Measurements from ENCODE around the gene COL6A3. TPM values are rescaled to one million over a fixed set of nuclear protein-coding genes. Genes with fewer than 3 reads are reported as not detected.
A peak's percentile ranks its signal among the peaks of the same experiment; 100 is the strongest.
"Not testable (repeated sequence)": the region's sequence is repeated elsewhere in the genome, so short reads cannot be mapped to it uniquely, and the experiment has no call there.

COL6A3 gene
- total RNA-seq, 1 experiment from 2014 or later, result 0.04 TPM

DNA sequence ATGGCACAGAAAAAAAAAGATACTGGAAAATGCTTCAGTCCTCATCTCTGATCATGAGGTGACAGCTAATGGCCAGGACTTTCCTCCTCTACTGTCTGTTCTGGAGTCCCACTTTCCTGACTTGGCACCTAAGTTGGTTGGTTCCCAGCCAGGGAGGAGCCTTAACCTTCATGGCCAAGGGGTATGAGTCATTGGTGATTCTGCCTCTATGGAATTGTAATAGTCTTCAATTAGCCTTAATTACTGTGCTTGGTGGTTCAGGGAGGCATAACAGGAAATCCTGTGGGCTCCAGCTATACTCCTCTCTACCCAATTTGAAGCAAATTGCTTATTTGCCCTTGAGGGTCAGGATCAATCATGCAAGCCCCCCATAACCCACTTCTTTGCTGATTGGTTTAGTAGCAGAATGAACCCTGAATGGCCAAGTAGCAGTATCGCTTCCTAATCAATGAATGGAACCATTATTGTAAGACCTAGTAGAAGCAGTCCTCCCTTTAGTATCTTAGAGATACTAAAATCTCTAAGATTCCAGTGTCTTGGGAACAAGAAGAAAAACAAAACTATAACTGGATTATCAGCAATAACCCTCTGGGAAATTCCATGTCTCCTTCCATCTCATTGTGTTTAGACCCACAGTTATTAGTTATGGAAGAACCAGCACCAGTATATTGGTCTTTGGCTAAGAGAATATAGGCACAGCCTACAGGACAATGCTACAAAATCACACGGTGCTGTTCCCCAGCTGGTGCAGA is 109.0 kb downstream of the COL6A3 start:
- DNase-seq, result no peak
- no peak overlapping the region for H3K4me3 ChIP-seq
- H3K9me3 ChIP-seq (replicated peaks), result peaks cover 2% of the 10 kb centered on the region
- H3K4me1 ChIP-seq, result peaks cover 19% of the 10 kb centered on the region
- H3K36me3 ChIP-seq, result no peaks in the 10 kb centered on the region
- H3K27me3 ChIP-seq, result no peaks in the 10 kb centered on the region
- no peak overlapping the region for H3K27ac ChIP-seq

DNA sequence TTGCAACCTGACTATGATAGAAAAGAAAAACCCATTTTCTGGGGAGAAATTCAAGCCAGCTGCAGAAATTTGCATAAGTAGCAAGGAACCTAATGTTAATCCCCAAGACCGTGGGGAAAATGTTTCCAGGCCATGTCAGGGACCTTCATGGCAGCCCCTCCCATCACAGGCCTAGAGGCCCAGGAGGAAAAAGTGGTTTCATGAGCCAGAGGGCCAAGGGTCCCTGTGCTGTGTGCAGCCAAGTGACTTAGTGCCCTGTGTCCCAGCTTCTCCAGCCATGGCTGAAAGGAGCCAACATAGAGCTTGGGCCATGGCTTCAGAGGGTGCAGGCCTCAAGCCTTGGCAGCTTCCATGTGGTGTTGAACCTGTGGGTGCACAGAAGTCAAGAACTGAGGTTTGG is 110.7 kb downstream of the COL6A3 start:
- H3K9me3 ChIP-seq (replicated peaks); H3K4me3 ChIP-seq; H3K27ac ChIP-seq; H3K36me3 ChIP-seq; DNase-seq; H3K27me3 ChIP-seq: not testable (repeated sequence)
- H3K4me1 ChIP-seq, result peaks cover 25% of the 10 kb centered on the region

DNA sequence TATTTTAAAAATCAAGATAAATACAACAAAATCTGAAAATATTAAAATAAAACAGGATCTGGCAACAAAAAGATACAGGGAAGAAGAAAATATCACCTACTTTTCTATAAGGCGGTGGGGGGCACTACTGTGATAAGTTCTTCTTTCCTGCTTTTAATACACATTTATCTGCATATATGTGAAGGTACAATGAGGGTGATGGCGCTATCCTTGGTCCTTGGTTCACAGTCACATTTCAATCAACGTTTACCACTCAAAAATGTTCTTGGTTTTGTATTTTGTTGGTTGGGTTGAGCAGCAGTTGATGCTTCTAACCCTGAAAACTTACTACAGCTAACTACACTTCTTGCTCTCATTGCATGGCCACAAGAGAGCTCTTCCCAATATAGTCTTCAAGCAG is 112.4 kb downstream of the COL6A3 start:
- DNase-seq, result no peak
- H3K27me3 ChIP-seq, result no peaks in the 10 kb centered on the region
- H3K36me3 ChIP-seq, result no peaks in the 10 kb centered on the region
- H3K4me1 ChIP-seq, result peaks cover 25% of the 10 kb centered on the region
- H3K27ac ChIP-seq, result no peak overlapping the region
- H3K9me3 ChIP-seq (replicated peaks), result peaks cover 2% of the 10 kb centered on the region
- H3K4me3 ChIP-seq, result no peak overlapping the region

DNA sequence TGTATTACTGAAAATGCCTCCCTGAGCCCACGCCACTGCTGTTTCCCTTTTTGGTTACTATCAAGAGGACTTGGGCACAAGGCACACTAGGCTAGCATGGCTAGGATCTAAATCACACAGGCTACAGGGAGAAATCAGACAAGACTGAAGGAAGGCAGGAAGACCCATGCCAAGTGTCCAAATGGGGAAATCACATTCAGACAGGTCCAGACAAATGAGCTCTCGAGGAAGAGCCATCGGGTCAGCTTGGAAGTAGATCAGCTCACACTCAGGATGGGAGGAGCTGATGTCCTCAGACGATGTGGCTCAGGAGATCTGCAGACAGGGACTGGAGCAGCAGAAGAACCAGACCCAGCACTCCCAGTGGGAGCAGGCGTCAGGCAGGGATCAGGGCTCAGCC is 113.2 kb downstream of the COL6A3 start:
- no peaks in the 10 kb centered on the region for H3K36me3 ChIP-seq
- no peak for DNase-seq
- H3K4me1 ChIP-seq, result peaks cover 25% of the 10 kb centered on the region
- H3K9me3 ChIP-seq (replicated peaks), result peaks cover 2% of the 10 kb centered on the region
- no peaks in the 10 kb centered on the region for H3K27me3 ChIP-seq
- H3K27ac ChIP-seq, result no peak overlapping the region
- no peak overlapping the region for H3K4me3 ChIP-seq

DNA sequence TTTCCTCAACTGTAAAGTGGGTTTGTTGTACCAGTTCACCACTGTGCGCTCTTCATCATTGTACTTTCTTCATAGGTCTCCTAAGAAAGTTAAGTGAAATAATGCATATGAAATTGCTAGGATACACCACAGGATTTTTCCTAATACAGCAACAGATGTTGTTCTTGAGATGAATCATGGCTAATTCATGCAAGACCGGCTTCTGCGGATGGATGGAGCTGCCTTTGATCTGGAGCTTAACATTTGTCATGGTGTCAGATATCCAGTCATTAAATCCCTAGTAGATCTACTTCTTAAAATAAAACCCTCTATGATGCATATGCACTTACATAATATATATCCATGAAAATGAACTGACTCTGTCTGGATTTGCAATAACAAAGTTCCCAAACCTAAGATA is 114.1 kb downstream of the COL6A3 start:
- Histone ChIP-seq H3K27ac (peak overlapping the region; percentile 38), H3K9me3 (replicated peaks) (peaks cover 2% of the 10 kb centered on the region), H3K4me1 (peaks cover 25% of the 10 kb centered on the region), H3K27me3 (no peaks in the 10 kb centered on the region), H3K4me3 (no peak overlapping the region), H3K36me3 (no peaks in the 10 kb centered on the region)
- DNase-seq, result peak; percentile 71 to 80

DNA sequence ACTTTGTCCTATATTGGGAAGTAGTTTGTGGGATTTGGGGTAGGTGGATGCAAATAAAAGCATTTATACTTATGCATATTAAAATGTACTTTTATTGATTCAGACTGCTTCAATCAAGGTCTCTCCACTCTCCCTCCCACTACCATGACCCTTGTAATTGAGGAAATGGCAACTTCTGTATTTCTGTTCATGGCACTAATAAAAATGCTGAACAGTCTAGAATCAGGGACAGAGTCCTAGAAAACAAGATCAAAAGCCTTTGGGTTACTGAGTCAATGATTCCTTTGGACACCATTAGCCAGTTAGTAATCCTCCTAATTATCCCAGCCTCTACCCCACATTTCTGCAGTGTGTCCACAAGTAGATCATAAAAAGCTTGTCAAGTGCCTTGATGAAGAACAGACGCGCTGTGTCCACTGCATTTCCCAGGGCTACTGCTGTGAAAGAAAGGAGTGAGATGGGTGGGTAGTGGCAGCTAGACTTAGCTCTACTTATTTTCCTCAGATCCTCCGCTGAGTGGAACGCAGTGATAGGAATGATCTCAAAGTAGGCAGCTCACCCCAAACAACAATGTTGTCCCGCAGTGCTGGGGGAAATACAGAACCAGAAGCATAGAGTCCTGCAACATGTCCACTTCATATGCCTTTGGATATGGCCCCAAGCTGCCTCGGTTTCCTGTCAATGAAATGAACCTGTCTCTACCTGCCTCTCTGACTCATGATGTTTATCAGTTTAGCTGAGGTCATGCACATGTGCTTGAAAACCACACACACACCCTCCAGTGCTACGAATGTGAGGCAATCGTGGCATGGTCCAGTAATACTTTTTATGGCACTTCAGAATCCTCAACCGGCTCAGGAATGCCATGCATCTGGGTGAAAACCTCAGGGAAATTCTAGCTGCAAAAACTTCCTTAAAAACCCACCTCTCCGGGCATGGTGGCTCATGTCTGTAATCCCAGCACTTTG is 115.5 kb downstream of the COL6A3 start:
- Histone ChIP-seq H3K9me3 (replicated peaks) (no peaks in the 10 kb centered on the region; the same call in none of the 2 replicates), H3K27me3 (no peaks in the 10 kb centered on the region), H3K36me3 (no peaks in the 10 kb centered on the region), H3K27ac (no peak overlapping the region), H3K4me3 (no peak overlapping the region), H3K4me1 (peaks cover 25% of the 10 kb centered on the region)
- DNase-seq, result peak; percentile 24 to 36

DNA sequence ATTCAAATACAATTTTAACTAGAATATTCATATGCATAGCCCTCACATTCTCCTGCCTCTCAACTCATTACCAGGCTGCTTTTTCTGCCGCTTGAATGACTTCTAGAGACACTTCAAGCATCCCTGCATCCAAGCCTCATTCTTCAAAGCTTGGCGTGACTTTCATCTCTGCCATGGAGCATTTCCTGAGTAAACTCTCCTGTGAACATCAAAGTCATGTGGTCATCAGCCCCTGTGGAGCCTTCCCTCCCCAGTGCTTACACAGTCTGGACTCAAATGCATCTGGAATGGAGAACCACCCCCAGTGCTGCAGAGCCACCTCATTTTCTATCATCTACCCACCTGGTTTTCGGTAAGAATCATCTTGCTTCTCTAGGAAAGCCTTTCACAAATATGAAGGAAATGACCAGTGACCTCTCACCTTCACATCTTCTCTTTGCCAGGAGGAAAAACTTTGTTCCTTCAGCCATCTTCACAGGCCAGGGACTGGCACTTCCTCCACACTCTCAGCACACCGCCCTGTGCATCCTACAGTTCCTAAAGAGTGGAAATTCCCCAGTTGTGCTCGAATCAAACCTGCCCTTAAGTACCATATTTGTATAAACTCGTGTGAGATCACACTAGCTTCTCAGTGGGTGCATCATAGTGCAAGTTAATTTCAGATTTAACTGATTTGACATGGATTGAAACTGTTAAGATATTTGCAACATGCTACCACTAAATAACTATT is 116.4 kb downstream of the COL6A3 start:
- H3K27ac ChIP-seq, result no peak overlapping the region
- no peaks in the 10 kb centered on the region for H3K36me3 ChIP-seq
- DNase-seq, result no peak
- H3K9me3 ChIP-seq (replicated peaks), result no peaks in the 10 kb centered on the region; the same call in none of the 2 replicates
- H3K27me3 ChIP-seq, result no peaks in the 10 kb centered on the region
- peaks cover 25% of the 10 kb centered on the region for H3K4me1 ChIP-seq
- H3K4me3 ChIP-seq, result no peak overlapping the region

DNA sequence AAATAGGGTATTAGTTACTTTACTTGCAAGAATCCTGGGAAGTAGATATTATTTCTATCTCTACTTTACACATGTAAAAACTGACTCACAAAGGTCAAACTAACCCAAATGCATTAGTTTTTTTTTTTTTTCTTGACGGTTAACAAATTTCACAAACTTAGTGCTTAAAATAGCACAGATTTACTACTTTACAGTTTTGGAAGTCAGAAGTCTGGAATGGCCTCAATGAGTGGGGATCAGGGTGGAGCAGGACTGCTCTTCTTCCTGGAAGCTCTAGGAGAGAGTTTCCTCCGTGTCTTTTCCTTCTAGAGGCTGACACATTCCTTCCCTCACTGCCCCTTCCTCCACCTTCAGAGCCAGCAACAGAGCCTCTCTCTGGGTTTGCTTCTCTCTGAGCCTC is 117.2 kb downstream of the COL6A3 start:
- Histone ChIP-seq H3K4me3 (no peak overlapping the region), H3K9me3 (replicated peaks) (no peaks in the 10 kb centered on the region; the same call in none of the 2 replicates), H3K27me3 (no peaks in the 10 kb centered on the region), H3K4me1 (peaks cover 27% of the 10 kb centered on the region), H3K36me3 (no peaks in the 10 kb centered on the region), H3K27ac (no peak overlapping the region)
- no peak for DNase-seq

DNA sequence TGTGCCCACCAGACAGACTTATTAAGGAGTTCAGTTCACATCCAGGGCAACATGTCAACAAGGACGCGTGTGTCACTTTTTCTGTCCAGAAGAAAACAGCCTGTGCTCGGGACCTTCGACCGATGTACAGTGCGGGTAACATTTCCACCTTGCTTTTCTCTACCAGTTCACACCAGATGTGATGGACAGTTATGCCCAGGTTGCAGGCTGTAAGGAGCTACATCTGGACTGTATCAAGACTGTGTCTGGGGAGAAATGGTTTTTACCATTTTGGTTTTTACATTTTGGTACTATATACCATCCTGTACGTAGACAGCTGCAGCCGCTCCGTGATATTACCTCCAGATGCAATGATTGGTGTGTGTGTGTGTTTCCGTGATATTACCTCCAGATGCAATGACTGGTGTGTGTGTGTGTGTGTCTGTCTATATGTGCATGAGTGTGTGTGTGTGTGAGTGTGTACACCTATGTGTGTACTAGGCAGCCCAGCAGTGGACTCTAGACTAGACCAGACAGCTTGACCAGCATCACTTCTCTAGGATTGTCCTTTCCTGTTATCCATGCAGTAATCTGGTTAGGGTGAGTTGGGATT is 118.0 kb downstream of the COL6A3 start:
- DNase-seq, result no peak
- Histone ChIP-seq H3K36me3 (no peaks in the 10 kb centered on the region), H3K4me1 (peaks cover 31% of the 10 kb centered on the region), H3K27me3 (no peaks in the 10 kb centered on the region), H3K4me3 (no peak overlapping the region), H3K9me3 (replicated peaks) (no peaks in the 10 kb centered on the region), H3K27ac (no peak overlapping the region)

DNA sequence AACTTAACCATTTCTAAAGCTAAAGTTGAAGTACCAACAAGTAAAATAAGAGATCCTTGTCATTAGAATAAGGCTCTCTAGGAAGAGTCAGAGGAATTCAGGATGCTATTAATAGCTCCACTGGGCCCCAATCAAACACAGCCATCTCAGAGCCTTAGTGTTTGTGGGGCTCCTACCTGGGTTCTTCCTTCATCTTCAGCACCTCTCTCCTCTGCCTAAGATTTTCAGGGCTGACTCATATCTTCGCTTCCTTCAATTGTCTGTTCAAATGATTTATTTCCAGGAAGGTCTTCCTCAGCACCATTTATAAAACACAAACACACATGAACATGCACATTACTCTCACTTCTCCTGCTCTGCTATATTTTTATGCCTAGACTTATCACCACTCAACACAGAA is 119.5 kb downstream of the COL6A3 start:
- H3K36me3 ChIP-seq, result no peaks in the 10 kb centered on the region
- H3K4me3 ChIP-seq, result no peak overlapping the region
- peaks cover 19% of the 10 kb centered on the region for H3K4me1 ChIP-seq
- H3K27me3 ChIP-seq, result no peaks in the 10 kb centered on the region
- no peak for DNase-seq
- H3K9me3 ChIP-seq (replicated peaks), result no peaks in the 10 kb centered on the region
- no peak overlapping the region for H3K27ac ChIP-seq

DNA sequence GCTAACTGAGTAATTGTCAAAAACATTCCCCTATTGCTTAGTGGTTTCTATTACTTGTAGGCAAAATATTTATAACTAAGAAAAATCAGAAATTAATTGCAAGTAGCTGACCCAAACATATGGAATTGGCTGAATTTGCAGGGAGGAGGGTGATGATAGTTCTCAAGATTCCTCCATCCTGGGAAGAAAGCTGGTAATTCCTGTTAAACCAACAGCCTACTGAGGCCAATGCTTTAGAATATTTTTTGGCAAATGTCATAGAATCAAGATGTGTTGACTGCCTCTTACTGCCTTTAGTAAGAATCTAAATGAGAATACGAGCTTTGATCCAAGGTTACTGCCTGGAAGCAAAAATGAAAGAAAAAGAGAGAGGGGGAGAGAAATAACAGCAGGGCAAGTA is 120.0 kb downstream of the COL6A3 start:
- no peaks in the 10 kb centered on the region for H3K27me3 ChIP-seq
- H3K9me3 ChIP-seq (replicated peaks), result no peaks in the 10 kb centered on the region
- no peak for DNase-seq
- no peak overlapping the region for H3K27ac ChIP-seq
- H3K4me1 ChIP-seq, result peaks cover 14% of the 10 kb centered on the region
- no peaks in the 10 kb centered on the region for H3K36me3 ChIP-seq
- no peak overlapping the region for H3K4me3 ChIP-seq

DNA sequence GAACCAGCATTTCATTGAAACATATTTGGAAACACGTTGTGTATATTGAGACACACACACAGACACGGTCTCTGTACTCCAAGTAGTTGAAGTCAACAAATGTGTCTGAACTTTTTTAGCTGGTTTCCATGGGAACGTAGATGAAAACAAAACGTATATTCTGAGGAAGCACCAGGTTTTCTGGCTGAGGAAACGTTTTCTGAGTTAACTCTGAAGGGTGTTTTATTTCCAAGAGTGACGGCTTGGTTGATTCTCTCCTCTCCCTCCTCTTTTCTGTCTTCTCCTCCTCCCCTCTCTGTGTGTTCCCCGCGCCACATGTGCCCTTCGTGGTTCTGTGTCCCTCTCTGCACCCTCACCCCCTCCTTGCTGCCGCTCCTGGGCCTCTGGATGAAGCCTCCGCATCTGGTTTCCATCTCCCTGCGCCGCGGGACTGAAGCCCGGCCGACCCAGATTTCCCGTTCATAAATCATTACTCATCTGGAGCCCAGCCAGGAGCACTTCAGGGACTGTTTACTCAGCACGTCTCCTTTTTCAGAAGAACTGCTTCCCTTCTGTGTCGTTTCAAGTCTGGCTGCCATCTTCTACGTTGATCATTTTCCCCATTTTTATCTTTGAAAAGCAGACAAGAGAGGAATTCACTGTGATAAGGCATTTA is 122.7 kb downstream of the COL6A3 start:
- H3K27ac ChIP-seq, result no peak overlapping the region
- no peaks in the 10 kb centered on the region for H3K36me3 ChIP-seq
- H3K4me1 ChIP-seq, result peaks cover 9% of the 10 kb centered on the region; the same call in 1 of the 2 replicates
- H3K4me3 ChIP-seq, result peak overlapping the region; percentile 4
- DNase-seq, result peak; percentile 83 to 90
- no peaks in the 10 kb centered on the region for H3K9me3 ChIP-seq (replicated peaks)
- no peaks in the 10 kb centered on the region for H3K27me3 ChIP-seq

DNA sequence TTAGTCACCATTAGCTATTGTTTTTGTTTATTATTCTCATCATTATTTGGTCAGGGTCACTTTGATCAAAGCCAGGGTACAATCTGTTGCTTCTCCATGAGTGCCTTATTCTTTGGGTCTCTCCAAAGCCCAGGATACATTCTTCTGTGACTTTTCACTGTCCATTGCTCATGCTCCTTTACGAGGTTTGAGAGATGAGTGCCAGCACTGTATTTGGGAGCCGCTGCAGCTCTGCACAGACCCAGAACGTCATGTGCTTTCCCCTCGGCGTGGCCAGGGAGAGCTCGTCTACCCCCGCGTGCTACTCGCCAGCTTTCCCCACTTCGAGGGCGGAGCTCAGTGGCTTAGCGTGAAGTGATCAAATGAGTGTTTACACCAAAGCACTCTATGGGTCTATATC is 123.7 kb downstream of the COL6A3 start:
- H3K27ac ChIP-seq, result no peak overlapping the region
- H3K4me1 ChIP-seq, result peaks cover 9% of the 10 kb centered on the region; the same call in 1 of the 2 replicates
- no peaks in the 10 kb centered on the region for H3K9me3 ChIP-seq (replicated peaks)
- no peak for DNase-seq
- H3K4me3 ChIP-seq, result no peak overlapping the region
- no peaks in the 10 kb centered on the region for H3K27me3 ChIP-seq
- no peaks in the 10 kb centered on the region for H3K36me3 ChIP-seq

DNA sequence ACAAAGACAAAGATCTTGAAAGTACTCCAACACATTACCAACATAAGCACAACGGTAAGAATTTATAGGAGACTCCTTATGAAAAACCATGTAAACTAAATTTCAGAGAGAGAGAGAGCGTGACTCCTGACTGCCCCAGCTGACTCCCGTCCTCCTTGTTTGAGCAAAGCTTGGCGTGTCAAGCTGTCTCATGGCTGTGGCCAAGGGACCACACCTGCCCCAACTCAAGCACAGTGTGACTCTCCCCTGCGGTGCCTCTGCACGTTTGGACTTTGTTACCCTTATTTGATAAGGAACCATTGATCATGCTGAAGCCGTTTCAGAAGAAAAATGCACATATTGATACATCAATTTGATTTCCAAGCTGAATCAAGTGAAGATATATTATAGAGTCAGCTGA is 124.8 kb downstream of the COL6A3 start:
- H3K4me1 ChIP-seq, result peaks cover 9% of the 10 kb centered on the region; the same call in 1 of the 2 replicates
- H3K27ac ChIP-seq, result no peak overlapping the region
- H3K36me3 ChIP-seq, result no peaks in the 10 kb centered on the region
- H3K4me3 ChIP-seq, result no peak overlapping the region
- no peaks in the 10 kb centered on the region for H3K9me3 ChIP-seq (replicated peaks)
- no peak for DNase-seq
- no peaks in the 10 kb centered on the region for H3K27me3 ChIP-seq
